ENCODE data around the gene TMEM200A.
"Not testable (repeated sequence)": the region's sequence is repeated elsewhere in the genome, so short reads cannot be mapped to it uniquely, and the experiment has no call there.

The TMEM200A gene

DNA sequence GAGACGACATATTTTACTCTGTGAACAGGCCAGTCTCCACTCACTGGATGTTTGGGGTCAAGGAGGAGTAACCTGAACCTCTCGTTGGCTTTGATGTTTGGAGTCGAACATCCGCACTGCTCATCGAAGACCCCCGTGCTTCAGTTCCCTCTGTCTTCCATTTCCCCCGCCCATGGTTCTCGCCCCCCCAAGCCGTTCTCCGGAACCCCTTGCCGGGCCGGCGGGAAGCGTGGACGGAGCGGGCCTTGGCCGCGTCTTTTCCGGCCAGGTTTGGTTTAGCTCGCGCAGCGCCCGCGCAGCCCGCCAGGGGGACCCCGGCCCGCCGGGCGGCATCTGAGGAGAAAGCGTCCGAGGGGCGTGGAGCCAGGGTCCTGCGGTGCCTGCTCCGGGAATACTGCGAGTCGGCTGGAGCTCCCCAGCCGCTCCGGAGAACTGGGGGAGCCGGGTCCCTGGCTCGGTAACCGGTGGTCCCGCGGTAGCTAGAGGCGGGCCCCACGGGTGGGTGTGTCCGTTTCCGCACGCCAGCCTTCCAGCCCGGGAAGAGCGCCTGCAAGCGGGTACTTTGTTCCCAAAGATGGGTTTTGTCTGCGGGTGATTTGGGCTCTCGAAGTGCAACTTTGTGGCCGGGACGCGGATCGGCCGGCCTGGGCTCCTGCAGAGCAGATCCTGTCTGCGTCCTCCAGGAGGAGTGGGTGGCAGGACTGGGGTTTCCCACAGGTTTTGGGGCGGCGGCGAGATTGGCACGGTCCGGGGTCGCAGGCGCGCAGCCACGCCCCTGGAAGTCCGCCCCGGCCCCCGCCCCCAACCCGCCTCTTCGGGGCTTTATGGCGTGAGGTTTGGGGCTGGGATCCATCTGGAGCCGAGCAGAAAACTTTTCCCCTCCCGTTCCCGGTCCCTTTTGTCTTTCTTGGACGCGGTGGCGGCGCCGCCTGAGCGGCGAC lies at the start of gene TMEM200A:
Gene TMEM200A (plus strand): TSS at position 852 of the 941 bp plus-strand sequence. CDS start 74,406 bp downstream, outside the sequence.
- DNase-seq = peak; percentile 49

DNA sequence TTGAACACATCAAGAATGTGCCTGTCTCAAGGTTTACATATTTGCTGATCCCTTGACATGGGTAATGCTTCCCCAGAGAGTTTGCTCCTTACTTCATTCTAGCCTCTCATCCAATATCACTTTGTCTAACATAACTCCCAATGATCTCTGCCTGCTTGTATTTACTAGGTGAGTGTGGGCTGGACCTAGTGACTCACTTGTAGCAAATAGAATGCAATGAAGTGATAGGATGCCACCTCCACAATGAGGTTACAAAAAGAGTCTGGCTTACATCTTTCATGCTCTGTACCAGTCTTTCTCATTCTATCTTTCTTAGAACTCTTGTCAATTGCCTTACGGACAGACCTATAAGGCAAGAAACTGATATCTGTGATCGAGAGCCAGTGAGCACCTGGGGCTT lies 44.9 kb upstream of the TMEM200A start:
- DNase-seq = no peak

DNA sequence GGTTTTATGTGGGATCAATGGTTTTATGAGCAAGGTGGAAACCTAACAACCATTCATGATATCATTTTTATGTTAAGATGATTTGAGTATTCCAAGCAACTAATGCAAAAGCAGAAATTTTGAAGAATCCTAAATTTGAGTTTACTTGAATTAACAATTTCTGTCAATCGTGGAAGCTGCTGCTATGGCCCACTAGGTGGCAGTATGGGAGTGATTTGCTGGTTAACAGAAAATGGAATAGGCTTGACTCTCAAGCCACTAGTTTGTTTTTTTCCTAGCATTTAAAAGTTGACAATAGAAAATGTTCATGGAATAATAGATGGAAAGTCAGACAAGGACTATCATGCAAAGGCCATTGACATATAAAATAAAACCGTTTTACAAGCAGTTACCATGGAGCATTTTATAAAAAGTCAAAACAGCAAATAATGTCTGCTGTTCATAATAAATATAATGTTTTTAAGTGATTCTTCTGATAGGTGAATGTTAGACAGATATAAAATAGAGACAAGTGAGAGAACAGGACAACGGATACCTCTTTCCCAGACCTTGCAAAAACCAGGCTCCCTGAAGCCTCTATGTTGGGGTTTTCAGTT lies 43.0 kb upstream of the TMEM200A start:
- peak; percentile 66 for DNase-seq

DNA sequence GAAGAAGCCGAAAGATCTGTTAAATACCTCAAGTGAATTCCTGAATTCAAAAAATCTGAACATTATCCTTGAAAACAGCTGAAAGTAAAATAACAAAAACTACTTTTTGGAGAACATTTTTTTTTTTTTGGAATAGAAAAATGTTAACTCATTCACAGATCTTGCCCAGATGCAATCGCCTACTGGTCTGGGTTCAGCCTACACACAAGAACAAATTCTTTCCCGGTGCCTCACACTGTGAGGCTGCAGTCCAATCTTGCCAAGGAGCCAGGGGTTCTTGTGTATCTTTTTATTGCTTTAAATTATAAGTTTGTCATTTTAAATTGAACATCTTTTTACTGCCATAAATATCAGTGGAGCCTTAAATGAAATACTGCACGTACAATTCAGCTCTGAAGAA lies 41.2 kb upstream of the TMEM200A start:
- DNase-seq = no peak

DNA sequence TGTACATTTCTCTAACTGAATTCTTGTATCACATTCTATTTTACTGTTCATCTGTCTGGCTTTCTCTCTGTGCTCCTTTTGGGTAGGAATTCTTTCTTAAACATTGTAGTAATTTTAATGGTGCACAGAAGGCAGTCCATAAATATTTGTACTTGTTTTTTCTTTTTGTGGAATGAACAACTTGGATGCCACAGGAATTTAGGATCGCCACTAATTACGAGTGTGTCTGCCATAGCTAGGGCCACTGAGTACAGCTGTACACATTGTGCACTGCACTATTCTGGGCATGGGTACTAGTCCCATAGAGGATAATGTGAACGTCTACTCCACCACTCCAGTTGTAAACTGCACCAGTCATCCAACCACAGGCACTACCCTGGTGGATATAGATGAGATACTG lies 39.3 kb upstream of the TMEM200A start:
- DNase-seq = no peak

DNA sequence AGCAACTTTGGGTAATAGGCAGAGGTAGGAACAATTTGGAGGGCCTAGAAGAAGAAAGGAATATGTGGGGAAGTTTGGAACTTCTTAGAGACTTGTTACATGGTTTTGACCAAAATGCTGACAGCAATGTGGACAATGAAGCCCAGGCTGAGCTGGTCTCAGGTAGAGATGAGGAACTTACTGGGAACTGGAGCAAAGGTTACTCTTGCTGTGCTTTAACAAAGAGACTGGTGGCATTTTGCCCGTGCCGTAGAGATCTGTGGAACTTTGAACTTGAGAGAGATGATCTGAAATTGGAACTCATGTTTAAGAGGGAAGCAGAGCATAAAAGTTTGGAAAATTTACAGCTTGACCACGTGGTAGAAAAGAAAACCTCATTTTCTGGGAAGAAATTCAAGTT lies 28.3 kb upstream of the TMEM200A start:
- DNase-seq = no peak

DNA sequence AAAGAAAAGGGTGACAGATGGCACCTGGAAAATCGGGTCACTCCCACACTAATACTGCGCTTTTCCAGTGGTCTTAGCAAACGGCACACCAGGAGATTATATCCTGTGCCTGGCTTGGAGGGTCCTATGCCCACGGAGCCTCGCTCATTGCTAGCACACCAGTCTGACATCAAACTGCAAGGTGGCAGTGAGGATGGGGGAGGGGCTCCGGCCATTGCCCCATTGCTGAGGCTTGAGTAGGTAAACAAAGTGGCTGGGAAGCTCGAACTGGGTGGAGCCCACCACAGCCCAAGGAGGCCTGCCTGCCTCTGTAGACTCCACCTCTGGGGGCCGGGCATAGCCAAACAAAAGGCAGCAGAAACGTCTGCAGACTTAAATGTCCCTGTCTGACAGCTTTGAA lies 19.5 kb upstream of the TMEM200A start:
- not testable (repeated sequence) for DNase-seq

DNA sequence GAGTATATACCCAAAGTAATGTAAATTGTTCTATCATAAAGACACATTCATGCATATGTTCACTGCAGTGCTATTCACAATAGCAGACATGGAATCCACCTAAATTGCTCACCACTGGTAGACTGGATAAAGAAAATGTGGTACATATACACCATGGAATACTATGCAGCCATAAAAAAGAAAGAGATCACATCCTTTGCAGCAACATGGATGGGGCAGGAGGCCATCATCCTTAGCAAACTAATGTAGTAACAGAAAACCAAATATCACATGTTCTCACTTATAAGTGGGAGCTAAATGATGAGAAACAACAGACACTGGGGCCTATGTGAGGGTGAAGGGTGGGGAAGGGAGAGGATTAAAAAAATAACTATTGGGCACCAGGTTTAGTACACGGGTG lies 11.5 kb upstream of the TMEM200A start:
- no peak for DNase-seq

DNA sequence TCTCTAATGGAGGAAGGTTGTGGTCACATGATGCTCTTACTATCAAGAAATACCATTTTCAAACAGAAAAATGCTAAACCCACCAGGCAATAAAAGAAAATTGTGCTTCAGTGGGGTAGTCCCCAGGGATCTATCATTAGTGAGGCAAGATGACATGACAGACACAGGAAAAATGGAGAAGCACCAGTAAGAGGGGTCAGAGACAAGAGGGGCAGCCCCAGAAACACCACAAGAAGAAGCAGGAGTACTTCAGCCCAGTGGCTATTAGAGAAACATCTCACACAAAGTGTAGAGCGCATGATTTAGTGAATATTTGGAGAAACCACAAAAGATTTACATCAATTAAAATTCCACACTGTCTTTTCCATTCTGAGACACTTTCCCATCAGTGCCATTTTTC lies 10.2 kb upstream of the TMEM200A start:
- DNase-seq = no peak

DNA sequence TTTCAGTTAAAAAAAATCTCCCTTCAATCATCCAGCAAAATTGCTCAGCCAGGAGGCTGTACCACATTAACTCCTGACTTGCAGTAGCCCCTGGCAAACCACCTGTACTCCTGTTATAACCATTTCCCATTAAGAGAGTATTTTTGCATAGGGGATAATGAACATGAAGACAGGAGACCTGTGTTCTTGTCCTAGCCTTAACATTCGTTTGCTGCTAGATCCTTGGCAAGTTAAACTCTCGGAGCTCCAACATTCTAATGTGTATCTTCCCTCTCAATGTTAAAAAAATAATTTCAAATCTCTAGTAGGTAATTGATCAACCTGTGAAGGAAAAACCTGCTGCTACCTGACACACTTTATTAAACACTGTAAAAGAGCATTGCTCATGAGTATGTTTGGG lies 8.4 kb upstream of the TMEM200A start:
- no peak for DNase-seq

DNA sequence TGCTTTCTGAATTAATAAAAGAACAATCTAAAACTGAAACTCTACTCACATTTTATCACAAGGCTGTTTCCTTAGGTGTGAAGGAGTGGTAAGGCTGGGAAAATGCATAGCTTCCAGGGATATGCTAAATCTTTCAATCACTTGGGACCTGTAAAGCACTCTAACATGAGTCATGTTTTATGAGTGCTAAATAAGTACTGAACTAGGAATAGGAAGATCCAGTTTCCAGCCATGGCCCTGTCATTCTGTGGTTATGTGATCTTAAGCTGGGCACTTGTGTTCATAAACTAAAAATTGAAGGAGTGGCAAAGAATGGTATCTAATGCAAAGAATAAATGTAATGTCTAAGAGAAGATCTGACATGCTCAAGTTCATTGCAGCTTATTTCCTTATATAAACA lies 6.1 kb upstream of the TMEM200A start:
- no peak for DNase-seq

DNA sequence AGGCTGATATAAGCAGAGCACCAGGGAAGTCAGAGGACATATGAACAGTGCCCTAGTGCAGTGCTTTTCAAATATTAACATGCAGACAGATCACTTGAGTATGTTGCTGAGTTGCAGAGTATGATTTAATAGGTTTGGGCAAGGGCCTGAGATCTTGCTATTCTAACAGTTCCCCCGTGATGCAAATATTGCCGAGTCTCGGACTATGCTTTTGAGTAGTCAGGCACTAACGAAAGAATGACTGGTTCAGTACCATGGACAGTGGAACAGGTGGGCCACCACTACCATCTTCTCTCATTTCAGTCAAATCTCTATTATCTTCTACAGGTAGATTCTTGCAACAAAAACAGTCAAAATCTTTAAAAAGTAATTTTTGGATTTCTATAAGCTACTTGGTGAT lies 3.7 kb upstream of the TMEM200A start:
- no peak for DNase-seq

DNA sequence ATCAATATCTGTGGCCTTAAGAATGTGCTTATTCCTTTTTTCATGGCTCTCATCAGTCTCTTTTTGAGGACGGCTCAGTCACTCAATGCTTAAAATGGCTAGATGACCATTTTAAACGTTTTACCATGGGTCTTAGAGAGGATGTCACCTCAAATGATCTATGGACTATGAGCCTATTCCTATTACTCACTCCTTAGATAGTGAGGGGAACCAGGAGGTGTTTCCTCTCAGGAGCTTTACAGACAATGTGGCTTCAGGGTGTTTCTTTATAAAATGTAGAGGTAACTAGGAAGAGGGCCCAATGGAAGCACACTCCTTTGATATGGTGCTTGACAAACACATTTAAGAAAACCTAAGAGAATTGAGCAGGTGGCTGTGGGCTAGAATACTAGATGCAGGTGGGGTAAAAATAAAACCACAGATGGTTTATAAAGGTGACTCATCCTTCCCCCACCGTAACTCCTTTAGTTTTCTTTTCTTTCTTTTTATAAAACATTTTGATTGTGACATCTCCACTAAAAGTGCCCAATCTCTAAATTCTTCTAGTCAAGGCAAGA lies 1.5 kb upstream of the TMEM200A start:
- DNase-seq = no peak

DNA sequence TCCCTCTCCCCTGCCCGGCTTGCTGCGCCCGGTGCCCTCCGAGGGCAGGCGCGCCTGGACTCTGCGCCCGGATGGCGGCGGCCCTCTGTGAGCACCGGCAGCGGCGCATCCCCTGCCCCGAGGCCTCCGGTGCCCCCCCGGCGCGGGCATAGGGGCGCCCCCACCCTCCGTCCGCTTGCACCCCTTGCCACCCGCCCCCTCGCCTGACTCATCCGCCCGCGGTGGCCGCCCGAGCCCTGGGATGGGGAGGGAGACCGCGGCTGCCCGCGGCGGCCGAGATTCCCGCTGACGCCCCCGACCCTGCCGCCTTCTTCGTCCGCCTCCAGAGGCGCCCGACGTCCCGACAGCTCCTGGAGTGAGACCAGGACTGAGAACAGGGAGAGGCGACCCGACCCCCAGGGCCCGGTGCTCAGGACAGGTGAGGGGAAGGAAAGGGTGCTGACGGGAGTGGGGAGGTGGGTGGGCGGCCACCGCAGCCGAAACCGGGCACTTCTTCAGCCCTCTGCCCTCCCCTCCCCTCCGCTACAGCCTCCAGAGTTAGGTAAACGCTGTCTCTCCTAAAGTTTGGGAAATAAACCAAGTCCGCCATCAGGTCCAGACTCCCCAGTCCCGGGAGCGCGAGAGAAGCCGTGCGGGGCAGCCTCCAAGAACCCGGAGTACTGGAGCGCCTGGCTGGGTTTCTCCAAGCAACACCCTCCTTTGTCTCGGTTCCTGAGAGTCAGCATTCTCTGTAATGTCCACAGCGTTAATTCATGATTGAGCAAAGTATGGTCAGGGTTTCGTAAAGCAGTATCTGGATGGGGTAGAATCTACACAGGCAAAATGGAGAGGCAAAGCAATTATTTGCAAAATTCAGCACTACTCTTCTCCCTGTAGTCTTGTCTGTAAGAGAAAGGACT lies 539 bp downstream of the TMEM200A start:
- DNase-seq = peak; percentile 51

DNA sequence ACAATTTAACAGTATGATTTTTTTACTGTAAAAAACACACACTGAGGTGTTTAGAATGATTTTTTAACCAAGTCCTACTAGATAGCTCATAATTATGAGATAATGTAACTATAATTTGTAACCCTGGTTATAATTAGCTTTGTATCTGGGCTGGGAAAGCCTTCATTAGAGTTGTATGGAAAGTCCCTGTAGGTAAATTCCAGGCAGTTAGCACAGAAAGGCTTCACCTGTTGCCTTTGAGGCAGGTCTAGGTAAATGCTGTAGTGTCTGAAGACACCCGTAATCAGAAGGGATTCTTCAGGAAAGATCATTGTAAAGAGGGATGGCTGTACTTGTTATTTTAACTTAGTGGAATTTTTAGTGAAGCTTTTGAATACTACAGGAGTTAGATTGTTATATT lies 1.9 kb downstream of the TMEM200A start:
- no peak for DNase-seq

DNA sequence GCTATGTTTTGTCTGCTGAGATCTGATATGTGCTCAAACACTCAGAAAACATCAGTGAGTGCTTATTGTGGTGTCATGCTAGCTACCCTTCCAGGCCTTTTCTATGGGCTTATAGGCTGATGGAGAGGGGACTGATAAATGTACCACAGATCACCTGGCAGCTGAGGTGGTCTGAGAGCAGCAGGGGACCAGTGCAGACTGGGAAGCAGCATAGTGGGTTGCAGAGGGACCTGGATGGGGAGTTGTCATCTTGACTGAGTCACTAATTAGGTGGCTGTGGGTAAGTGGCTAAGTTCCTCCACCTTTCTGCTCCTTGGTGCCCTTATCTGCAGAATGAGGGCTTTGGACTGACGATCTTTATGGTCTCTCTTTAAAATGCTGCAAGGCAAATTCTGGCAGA lies 2.8 kb downstream of the TMEM200A start:
- no peak for DNase-seq

DNA sequence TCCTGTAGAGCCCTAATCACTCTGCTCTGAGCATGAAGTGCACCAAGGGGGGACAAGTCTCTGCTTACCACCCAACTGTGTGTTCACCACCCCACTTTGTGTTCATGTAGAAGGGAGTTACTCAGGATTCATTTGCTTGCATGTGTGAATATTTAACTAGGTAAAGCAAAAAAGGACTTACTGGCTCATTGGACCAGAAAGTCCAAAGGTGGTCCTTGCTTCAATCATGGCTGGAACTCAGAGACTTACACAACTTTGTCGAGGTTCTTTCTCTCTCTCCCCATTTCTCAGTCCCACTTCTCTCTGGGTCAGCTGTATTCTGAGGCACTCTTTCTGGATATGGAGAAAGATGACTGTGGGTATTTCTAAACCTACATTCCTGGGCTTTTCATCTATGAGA lies 4.0 kb downstream of the TMEM200A start:
- DNase-seq = no peak

DNA sequence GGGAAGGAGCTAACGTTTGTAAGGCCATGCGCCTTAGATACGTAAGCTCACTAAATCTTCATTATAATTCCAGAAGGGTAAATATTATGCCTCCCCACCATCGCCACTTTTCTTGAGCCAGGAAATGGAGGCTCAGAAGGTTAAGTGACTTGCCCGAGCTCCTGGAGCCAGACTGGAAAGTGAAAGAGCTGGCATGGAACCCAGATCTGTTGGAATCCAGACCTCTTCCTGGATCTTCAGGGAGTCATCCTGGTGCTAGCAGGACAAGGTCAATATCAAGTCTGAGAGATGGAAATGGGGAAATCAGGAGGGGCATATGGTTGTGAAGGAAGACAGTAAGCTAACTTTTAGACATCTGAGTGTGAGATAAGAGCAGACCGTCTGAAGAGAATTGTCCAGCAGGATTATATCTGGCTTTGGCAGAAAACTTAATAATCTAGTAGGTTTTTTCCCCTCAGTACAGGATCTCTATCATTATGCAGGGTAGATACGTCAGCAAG lies 6.2 kb downstream of the TMEM200A start:
- DNase-seq = no peak

DNA sequence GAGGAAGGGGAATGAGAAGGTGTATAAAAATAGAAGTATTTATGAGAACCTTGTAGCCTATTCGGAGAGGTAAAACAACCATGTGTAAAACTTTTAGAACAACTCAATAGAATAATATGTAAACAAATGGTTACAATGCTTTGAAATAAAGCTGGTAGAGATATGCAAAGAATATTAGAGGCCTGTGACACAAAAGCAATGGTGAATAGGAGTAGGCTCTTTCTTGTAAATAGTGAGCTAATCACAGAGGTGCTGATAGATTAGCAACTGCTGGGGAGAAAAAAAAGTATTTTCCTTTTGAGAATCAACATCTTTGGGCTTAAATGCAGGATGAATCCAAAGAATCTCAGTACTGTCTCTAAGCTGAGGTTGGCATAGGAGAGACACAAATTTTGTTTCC lies 7.0 kb downstream of the TMEM200A start:
- no peak for DNase-seq

DNA sequence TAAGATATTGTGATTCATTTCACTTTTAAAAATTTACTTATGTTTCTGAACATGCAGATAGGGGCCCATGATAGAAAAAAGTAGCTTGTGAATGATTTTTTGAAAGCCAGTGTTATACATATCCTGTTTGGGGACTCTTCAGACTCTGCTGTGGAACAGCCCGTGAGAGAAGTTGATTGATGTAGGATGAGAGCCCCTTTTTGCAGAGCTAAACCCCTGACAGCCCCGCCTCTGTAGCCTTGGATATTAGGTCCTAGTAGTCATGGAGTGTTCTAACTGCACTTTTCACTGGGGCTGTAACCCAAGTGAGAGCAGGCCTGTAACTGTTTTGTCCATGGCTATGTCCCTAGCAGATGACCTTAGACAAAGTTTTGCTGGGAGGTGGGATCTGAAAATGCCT lies 8.2 kb downstream of the TMEM200A start:
- DNase-seq = no peak

DNA sequence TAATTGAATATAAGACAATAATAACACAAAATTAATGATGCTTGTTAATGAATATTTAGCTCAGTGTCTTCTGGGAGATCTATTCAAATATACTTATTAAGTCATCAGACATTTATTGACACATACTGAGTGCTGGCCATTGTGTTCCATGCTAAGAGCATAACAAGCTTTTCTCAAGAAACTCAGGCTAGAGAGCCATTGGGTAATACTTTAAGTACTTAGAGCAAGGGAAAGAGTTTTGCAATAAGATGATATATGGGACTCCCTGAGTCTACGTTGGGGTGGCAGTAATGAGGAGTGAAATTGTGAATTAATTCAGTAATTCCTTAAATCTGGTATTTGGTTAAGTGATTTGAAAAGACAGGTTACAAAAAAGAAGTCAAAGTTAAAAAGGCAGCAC lies 11.1 kb downstream of the TMEM200A start:
- no peak for DNase-seq

DNA sequence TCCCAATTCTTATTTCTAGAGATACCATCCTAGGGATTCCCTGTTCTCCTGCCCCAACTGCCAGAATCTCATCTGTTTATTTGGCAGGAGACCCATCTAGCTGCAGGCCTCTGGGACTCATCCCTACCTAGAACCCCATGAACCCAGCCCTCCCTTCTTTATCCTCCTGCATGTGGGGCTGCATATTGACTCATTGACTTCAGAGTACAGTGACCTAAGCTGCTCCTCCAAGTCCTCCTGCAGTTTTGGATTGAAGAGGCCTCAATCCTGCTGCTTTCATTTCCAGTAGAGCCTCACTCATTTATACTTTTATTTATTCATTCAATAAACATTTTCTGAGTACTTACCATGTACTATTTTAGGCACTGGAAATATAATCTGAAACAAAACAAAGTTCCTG lies 11.6 kb downstream of the TMEM200A start:
- DNase-seq = no peak

DNA sequence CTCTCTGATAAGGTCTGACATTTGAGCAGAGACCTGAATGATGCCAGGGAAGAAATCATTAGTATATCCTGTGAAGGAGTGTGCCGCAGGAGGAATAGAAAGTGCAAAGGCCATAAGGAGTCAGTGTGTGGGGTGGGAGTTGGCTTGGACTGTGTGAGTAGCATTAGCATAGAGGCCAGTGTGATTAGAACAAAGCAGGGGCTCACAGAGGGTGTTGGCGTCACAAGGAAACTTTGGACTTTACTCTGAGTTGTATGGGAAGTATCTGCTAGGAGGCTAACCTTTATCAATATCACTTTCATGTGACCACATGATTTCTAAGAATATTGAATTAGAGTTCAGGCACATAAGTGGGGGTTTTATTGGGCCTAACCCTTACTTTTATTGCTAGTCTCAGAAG lies 12.1 kb downstream of the TMEM200A start:
- no peak for DNase-seq

Measured in CD4-positive, alpha-beta T cell treated with Interleukin-6 for 4 hours (primary cell).